Activated CD8-positive, alpha-beta memory T cell treated with anti-CD3 and anti-CD28 coated beads, Interleukin-2, amount 50 U/mL, for 24 hours (primary cell): ENCODE measurements around the gene LOXL4.

Experiments used
- DNase-seq: peaks from one replicate; pipeline ENCODE4 v3.0.0-alpha.2; 2020; ENCODE audit errors: extremely low read depth

LOXL4 gene

DNA sequence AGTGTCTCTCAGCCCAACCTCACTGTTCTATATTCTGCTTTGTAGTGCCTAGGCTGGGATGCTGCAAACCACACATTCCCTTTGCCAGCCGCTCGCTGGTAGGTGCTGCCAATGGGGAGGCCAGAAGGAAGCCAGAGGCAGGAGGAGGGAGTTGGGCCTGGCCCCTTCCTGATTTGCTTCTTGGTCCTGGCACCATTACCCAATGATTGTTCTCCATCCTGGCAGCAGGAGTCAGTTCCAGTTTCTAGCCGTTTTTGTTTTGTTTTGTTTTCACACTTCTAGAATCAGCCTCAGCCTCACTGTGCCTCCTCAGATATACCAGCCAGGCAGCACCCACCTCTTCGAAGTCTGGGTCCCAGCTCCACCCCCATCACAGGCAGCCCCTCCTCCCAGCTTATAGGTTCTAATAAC, 27.4 kb upstream of the LOXL4 start:
- no peak for DNase-seq

DNA sequence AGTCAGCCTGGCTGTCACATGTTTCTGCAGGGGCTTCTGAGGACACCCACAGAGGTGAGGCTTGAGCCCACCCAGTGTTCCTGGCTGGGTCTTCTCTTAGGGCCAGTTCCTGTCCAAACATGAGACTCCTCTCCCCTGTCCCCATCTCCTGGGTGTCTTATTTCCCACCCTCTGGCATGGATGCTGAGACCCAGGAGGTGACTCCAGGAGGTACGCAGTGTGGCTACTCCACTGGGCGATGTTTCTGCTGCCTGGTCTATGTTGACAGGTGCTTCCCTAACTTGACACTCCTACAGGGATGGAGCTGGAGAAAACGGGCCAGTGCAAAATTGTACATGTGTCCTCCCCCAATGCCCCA, 26.3 kb upstream of the LOXL4 start:
- no peak for DNase-seq

DNA sequence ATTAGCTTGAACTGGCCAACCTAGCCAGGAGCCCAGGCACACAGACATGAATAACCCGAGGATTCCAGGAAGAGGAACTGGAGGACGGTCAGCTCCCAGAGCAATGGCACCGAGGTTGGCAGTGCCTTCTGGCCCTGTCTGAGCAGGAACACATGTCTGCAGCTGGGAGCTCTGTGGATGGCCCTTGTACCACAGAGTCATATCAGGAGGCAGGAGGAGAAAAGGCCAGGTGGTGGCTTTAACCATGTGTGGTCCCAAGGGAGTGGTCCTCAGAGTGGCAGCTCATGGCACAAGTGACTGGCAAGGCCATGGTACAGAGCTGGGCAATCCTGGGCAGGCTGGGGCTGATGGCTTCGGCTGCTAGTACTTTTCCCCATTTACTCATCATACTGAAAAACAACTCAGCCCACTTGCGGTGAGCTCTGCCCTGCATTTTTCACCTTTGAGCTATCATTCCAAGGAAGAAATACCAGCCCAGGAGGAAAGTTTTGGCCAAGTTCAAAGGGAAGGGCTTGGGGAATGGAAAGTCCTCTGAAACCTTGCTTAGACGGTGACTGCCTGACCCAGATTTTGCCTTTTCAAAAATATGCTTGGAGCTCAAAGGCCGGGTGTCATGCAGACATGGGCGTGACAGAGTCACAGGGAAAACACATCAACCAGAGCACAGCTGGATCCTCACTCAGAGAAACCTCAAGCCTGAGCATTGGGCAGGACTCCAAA, 25.7 kb upstream of the LOXL4 start:
- no peak for DNase-seq

DNA sequence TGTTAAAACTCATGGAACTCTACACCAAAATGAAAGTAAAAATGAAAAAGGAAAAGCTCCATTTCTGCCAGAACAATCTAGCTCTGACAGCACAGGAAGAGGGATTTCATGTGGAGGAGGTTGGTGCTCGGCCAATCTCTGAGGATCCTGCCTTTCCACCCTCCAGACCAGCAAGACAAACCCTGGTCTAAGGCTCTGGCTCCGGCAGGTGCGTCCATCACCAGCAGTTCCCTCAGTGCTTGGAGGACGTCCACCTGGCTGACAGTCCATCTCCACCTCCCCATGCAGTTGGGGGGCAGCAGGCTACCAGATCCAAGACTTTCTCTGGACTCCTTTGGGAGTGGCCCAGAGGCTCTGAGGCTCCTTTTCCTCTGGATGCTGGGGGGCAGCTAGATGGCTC, 25.0 kb upstream of the LOXL4 start:
- no peak for DNase-seq

DNA sequence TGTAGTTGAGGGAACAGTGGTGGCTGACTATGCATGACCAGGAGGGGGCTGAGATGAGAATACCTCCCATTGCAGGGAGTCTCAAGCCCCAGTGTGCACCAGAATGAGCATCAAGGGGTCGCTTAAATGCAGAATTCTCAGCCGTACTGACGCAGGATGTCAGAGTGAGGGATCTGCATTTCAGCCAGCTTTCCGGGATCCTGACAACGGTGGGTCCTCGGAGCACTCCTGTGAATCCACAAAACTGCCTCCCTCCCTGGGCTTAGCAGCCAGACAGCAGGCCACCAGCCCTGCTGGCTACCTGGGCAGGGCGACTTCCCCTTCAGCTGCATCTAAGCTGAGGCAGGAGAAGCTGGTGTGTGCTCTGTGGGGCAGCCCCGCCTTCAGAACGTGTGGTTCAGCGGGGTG, 21.8 kb upstream of the LOXL4 start:
- no peak for DNase-seq

DNA sequence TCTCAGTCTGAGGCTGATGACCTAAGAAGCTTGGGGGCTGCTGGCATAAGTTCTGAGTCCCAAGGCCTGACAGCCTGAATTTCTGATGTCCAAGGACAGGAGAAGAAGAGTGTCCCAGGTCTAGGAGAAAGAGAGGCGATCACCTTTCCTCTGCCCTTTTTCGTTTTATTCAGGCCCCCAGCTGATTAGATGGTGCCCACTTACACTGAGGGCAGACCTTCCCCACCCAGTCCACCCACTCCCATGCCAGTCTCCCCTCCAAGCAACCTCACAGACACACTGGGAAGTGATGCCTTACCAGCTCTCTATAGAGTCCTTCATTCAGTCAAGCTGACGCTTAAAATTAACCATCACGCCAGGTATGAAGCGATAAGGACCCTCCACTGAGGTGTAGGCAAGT, 19.3 kb upstream of the LOXL4 start:
- no peak for DNase-seq

DNA sequence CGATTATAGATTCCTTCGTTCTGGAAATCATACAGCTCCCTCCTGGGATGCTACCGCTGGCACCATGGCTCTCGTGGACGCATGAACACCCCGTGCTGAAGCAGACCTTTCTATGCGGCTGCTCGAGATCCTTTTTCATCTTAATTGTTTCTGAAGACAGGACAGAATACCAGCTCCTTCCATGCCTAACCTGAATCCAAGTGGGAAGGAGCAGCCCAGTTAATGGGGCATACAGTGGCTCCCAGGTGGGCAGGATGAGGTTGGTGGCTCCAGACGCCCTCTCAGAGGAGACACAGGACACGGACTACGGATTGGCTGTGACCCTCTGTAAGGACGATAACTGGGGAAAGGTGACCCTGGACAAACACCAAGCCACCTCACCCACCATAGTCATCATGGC, 18.4 kb upstream of the LOXL4 start:
- no peak for DNase-seq

DNA sequence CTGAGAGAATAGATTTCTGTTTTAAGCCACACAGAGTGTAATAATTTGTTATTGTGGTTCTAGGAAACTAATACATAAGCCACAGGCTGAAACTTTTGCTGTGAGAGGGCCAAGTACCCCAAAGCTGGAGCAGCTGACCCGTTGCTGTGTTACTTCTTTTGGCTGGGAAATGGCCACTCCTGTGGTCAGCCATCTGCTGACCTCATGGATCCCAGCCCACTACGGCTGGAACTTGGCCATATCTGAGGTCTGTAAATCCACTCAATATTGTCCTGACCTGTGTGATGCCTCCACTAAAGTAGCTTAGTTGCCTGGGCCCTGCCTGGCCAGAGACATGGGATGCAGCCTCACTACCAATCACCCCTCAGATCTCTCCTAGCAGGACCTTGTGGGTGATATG, 17.4 kb upstream of the LOXL4 start:
- DNase-seq = no peak

DNA sequence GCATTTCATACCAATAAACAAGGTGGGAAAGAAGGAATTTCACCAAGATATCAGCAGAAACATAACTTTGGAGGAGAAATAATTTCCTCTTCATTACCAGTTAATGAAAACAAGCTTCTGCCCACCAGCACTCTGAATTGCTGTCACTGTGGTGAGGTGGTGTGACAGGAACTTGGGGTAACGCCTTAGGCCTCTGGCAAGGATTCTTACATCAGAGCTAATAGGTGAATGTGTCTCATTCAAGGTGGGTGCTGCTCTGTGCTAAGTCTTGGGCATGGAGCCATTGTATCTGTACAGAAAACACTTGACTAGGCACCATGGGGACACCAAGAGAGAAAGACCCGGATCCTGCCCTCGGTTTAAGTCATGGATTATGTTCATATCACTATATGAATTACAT, 8.3 kb upstream of the LOXL4 start:
- DNase-seq = no peak

DNA sequence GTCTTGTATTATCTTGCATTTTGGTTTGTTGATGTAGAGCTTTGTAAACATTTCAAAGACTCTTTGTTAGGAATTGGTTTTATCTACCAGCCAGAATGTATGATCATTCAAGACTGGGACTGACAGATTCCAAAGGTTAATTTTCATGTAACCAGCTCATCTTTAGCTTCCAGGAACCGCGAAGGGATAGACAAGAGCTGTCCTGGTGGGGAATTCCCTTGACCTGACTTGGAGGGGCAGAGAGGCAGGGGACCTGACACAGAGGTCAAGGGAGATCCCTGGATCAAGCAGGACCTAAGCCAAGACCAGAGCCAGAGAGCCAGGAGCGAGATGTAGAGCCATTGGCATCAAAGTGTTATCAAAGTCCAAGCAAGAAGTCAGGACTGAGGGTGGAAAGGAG, 6.6 kb upstream of the LOXL4 start:
- no peak for DNase-seq

DNA sequence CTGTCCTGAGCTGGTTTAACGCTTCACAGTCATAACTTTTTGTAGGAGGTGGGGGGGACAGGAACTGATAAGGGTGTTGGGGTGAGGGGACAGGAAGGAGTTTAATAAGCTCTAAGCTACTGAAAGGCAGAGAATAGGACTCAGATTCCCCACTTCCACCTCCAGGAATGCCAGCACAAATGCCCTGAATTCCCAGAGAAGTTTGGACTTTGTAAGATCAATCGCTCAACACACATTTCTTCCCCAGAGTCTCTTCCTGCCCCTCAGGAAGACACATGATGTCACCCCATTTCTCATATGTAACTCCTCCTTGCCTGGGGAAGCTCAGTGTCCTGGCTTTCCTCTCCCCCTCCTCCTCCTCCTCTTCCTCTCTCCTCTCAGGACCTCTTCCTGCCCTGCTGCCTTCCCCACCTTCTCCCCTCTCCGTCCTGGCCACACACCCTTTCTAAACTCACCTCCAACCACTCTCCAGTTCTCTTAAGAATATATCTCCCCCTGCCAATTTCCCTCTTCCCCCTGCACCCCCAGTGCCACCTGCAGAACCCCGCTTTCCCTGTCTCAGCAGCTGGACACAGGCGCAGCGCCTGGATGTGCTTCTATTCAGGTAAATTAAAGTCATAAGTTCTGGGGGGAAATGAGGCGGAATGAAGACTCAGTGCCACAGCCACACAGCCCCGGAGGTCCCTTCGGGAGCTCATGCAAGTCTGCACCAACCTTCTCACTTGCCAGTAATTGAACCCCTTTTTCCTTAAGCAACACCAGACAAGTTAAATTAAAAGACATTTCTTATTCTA, 5.3 kb upstream of the LOXL4 start:
- no peak for DNase-seq

DNA sequence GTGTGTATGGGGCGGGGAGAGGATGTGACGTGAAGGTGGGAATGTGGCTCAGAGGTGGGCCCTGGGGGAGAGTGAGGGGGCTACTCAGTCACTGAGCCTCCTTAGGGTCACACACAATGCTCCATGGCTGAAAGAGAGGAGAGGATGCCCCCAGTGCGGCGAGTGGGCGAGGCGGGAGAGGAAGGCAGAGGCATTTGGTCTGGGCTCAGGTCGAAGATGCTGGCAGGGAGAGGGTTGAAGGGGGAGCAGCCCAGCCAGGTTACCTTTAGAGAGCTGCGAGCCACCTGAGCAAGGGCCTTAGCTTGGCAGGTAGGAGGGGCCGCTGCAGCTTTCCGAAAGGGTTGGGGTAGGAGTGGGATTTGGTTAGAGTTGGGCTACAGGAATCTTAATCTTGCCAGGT, 4.7 kb upstream of the LOXL4 start:
- DNase-seq = no peak

DNA sequence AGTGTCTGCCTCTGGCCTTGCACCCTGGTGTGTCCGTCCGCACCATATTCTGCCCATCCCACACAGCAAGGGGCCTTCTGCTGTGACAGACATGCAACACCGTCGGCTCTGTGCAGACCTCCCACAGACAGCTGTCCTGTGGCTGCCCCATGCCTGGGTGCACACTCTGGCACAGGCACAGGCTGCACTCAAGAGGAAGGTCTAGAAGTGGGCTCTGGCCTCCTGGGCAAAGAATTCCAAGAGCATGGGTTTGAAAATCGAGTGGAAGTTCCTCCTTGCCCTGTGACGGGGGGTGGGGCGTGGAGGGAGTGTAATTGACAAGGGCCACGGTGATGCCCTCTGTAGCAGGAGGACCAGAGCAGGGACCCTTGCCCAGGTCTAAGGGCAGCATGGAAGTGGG, 4.3 kb upstream of the LOXL4 start:
- no peak for DNase-seq

DNA sequence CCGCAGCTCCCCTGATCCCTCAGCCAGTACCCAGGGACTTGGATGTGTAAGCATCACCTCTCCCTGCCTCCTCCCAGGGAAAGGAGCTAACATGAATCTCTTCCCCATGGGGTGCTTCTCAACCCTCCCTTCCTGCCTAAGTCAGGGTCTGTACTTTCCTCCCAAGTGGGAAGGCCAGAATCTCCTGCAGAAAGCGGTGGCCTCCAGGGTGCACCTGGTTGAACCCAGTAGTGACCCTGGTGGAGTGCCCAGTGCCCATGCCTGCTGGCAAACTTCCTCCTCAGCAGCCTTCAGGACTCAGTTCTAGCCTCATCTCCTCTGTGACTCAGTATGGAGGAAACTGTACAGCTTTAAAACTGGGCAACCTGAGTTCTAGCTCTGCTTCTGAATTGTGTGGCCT, 2.8 kb upstream of the LOXL4 start:
- DNase-seq = no peak

DNA sequence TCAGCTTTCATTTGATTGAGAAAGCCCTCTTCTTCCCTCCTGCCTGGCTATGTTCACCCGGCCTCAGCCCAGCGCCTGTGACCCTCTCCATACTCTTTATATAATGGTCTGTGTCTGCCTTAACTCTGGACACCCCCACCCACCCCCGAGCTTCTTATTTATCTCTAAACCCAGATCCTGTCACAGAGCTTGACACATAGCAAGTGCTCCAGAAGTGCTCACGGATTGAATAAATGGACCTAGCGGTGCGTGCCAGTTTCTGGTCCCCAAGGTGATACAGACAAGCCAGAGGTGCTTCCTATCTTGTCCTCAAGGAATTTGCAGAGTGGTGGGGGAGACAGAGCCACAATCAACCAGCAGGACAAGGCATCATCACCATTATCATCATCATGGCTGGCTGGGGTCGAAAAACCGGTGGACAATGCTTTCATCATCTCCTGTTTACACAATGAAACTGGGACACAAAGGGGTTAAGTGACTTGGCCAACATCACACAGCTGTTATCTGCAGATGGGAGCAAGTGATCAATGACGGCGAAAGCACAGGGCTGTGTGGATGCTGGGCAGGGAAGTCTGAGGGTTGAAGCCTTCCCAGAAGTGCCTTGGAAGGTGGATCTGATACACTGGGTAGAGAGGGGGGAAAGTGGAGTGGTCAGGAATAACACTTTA, 2.2 kb upstream of the LOXL4 start:
- DNase-seq = no peak

DNA sequence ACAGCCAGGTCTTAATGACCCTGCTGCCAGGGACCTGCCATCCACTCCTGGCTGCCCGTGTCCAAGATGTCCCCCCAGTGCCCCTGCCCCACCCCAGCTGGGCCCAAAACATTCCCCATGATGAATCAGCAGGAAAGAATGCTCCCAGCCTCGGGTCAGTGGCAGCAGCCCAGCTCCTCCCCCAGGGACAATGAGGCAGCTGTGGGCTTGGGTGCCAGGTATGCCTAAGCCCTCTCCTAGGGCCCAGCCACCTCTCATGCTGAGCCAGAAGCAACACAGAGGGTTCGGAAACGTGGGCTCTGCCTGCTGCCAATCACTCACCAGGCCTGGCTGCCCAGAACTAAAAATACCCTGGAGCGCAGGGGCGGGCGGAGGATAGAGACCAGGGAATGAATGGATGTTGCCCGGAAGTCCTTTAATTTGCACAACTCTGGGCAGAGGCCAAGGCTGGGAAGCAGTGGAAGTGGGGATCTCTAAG, 1.5 kb upstream of the LOXL4 start:
- DNase-seq = no peak

DNA sequence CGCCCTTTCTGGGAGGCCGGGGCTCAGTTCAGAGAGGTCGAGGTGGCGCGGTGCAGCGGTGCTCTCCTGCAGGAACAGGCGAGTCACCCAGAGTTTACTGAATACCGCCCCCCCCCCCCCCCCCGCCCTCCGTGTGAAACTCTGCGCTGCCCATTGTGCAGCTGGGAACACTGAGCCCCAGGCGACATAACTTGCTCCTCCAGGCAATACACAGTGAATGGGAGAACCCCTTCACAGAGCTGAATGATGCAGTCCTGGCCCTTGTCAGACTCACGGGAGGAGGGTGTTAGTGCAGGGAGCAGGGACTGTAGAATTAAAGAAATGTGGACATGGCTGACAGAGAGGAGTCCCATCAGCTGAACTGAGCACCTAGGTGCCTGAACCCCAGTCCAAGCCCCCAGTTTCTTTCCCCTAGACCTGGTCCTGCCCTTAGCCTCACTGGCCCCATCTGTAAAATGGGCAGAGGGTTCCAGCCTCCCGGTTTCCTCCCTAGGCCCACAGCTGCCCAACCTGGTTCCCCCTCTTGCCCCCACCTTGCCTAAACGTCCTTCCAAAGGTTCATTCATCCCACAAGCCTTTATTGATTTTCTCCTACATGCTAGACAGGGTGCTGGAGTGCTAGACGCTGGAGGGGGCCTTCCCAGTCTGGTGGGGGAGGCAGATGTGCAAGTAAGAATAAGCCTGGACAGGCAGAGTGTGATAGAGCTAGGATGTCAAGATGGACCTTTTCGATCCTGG, 869 bp upstream of the LOXL4 start:
- no peak for DNase-seq

DNA sequence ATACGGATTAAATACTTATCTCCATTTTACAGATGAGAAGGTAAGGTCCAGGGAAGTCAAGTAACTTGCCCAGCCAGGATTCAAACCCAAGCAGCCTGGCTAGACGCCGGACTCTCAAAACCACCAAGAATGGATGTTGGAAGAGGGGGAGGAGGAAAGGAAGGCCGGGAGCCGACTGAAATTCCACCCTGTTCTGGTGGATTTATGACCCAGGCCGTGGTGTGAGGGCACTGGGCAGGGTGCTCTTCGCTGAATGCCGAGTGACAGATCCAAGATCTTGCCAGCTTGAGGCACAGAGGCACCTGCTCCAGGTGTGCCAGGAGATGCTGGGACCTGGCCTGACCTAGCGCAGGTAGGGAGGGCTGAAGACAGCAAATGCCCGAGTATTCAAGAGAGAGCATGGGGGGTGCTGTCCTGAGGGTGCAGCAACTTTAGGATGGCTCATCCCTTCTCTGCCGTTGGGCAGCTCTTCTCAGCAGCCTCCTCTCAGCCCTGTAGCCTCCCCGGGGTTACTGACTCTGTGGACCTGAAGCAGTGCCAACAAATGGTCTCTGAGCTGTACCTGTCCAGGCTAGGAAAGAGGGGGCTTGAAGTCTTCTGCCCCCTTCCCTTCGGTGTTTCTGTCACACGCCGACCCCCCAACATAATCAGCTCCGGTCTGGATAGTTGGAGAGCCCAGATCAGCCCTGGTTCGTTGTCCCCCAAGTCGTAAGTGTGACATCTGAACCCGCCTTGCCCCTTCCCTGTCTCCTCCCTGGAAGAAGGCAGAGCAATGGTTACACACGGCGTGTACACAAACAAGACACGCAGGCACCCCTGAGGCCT, 713 bp downstream of the LOXL4 start:
- no peak for DNase-seq

DNA sequence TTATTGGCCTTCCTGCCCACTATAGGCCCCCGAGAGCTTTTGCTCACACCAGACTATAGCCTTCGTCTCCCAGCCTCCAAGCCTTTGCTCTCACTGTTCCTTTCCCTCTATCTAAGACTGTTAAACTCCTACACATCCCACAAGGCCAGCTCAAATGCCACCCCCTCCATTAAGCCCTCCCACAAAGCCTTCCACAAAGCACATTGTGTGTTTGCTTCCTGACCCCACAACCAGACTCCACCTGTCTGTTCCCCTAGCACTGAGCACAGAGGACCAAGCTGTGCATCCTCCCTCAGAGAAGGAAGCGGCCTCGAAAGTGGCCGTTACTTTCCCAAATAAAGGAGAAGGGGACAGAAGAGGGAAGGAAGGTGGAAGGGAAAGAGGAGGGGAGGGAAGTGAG, 1.3 kb downstream of the LOXL4 start:
- DNase-seq = no peak

DNA sequence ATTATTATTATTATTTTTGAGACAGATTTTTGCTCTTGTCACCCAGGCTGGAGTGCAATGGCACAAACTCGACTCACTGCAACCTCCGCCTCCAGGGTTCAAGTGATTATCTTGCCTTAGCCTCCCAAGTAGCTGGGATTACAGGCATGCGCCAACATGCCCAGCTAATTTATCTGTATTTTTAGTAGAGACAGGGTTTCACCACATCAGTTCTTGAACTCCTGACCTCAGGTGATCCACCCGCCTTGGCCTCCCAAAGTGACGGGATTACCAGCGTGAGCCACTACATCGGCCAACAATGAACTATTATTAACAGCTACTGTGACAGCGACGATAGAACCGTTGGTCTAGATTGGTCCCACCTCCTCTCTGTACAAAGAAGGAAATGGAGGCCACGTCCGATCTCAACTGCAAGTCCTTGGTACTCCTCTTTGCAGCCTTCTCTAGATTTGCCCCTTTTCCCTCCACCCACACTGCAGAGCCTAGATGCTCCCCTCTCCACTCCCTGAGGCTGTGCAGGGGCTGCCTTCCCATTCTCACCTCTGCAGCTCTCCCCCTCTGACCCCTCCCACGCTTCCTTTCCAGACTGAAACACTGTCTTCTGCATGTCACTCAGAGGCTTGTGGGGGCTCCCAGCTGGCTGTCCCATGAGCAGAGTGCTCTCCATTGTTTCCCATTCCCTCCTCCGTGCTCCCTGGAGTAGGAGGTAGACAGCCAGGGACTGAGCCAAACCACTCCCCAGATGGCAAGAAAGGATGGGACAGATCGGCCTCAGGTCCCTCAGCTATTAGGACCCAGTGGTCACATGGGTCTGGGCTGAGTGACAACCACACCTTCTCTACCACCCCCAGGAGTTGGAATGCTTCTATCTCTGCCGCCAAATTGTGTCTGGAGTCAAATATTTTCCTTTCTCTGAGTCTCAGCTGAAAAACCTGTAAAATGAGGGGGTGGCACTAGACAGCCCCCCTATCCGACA, 2.3 kb downstream of the LOXL4 start:
- DNase-seq = no peak
